H1 (cell line): ENCODE data around the gene FNIP2. TPM values are rescaled to one million over a fixed set of nuclear protein-coding genes. Genes with fewer than 3 reads are reported as not detected.

ENCODE experiments used
- CTCF ChIA-PET: fragments of 300-600 bp; sonication (Branson Sonifier 250); formaldehyde crosslinking; loops from one replicate; lab custom pipeline; 2021; ENCODE audit not compliant: partially characterized antibody; lab: Charles Lee
- POLR2A ChIA-PET: fragments of 300-600 bp; sonication (Branson Sonifier 250); formaldehyde crosslinking; loops from one replicate; lab custom pipeline; 2021; ENCODE audit warnings: inconsistent platforms; ENCODE audit not compliant: partially characterized antibody; lab: Charles Lee
- DNase-seq, 2 experiments: peaks; one replicate each; pipeline versions ENCODE4 v3.0.0 to v3.0.0-alpha.2; 2010 to 2022; ENCODE audit warnings: low spot score in 2 of 2, low read depth in 1 of 2, mixed read lengths in 1 of 2
- FAIRE-seq: peaks from 2 replicates; lab custom pipeline; 2011; peaks lifted over from hg19 to GRCh38; lab: Jason Lieb, UNC
- H2AFZ ChIP-seq: 2 replicates; pipeline ENCODE4 v1.8.1; 2012; ENCODE audit warnings: low read length, inconsistent platforms
- H2AK5ac ChIP-seq: 2 replicates; pipeline ENCODE4 v1.6.1; 2013; ENCODE audit warnings: low read depth, low read length
- H2BK120ac ChIP-seq: replicated peaks from 2 replicates; pipeline ENCODE3; 2013; ENCODE audit warnings: low read depth, low read length, inconsistent platforms
- H2BK12ac ChIP-seq: 2 replicates; pipeline ENCODE4 v1.6.1; 2013; ENCODE audit warnings: low read depth, low read length
- H2BK15ac ChIP-seq: 2 replicates; pipeline ENCODE4 v1.6.1; 2013; ENCODE audit warnings: low read length
- H2BK20ac ChIP-seq: 2 replicates; pipeline ENCODE4 v1.6.1; 2013; ENCODE audit warnings: low read length
- H2BK5ac ChIP-seq: 2 replicates; pipeline ENCODE4 v1.6.1; 2013; ENCODE audit warnings: low read depth, low read length
- H3K14ac ChIP-seq: 2 replicates; pipeline ENCODE4 v1.6.1; 2013; ENCODE audit warnings: inconsistent platforms; ENCODE audit not compliant: insufficient read length
- H3K18ac ChIP-seq: 2 replicates; pipeline ENCODE4 v1.6.1; 2013; ENCODE audit warnings: low read length; ENCODE audit errors: extremely low read depth
- H3K23ac ChIP-seq: 2 replicates; pipeline ENCODE4 v1.6.1; 2013; ENCODE audit warnings: inconsistent platforms; ENCODE audit not compliant: insufficient read length
- H3K23me2 ChIP-seq: 2 replicates; pipeline ENCODE4 v1.6.1; 2013; ENCODE audit warnings: low read depth, low read length
- H3K27ac ChIP-seq: 2 replicates; pipeline ENCODE4 v1.6.1; 2011; ENCODE audit warnings: low read depth, low read length, inconsistent platforms
- H3K27me3 ChIP-seq, 4 experiments: replicated peaks in 1 of 4; 1 replicate in 1 of 4; 2 replicates in 3 of 4; pipeline versions ENCODE4 v1.6.1 to v1.8.1; 2011 to 2013; ENCODE audit warnings: low read length in 3 of 4, mild to moderate bottlenecking in 3 of 4, inconsistent platforms in 2 of 4, mixed read lengths in 2 of 4, moderate library complexity in 1 of 4; ENCODE audit not compliant: control insufficient read depth in 3 of 4, insufficient read depth in 3 of 4; ENCODE audit errors: extremely low read depth in 1 of 4
- H3K36me3 ChIP-seq, 4 experiments: 2 replicates each; pipeline versions ENCODE4 v1.6.1 to v1.8.1; 2011 to 2013; ENCODE audit warnings: mild to moderate bottlenecking in 4 of 4, low read length in 3 of 4, moderate library complexity in 2 of 4, control low read depth in 1 of 4, inconsistent platforms in 1 of 4; ENCODE audit not compliant: insufficient read depth in 4 of 4, control insufficient read depth in 2 of 4
- H3K4ac ChIP-seq: replicated peaks from 2 replicates; pipeline ENCODE3; 2013; ENCODE audit warnings: low read length, low read depth, mixed read lengths, inconsistent platforms; ENCODE audit not compliant: insufficient read length
- H3K4me1 ChIP-seq, 4 experiments: replicated peaks in 1 of 4; 1 replicate in 1 of 4; 2 replicates in 3 of 4; pipeline versions ENCODE4 v1.6.1 to v1.8.1; 2011 to 2013; ENCODE audit warnings: low read length in 3 of 4, inconsistent platforms in 2 of 4, mixed read lengths in 1 of 4; ENCODE audit not compliant: insufficient read depth in 4 of 4, control insufficient read depth in 3 of 4
- H3K4me2 ChIP-seq, 2 experiments: 2 replicates each; pipeline versions ENCODE4 v1.6.1 to v1.8.1; 2011 to 2013; ENCODE audit warnings: low read depth in 2 of 2, low read length in 2 of 2, control low read depth in 1 of 2, inconsistent platforms in 1 of 2, mild to moderate bottlenecking in 1 of 2; ENCODE audit not compliant: insufficient read depth in 1 of 2
- H3K4me3 ChIP-seq, 4 experiments: fragments of 200-600, 300-600 bp in 1 of 4; sonication (generic), shearing (Covaris generic), sonication (Bioruptor Twin) in 1 of 4; 2 replicates each; pipeline versions ENCODE4 v1.5.1 to v1.8.1; 2011 to 2016; ENCODE audit warnings: low read length in 4 of 4, low read depth in 3 of 4, control low read depth in 2 of 4, inconsistent platforms in 2 of 4, mild to moderate bottlenecking in 2 of 4, mixed read lengths in 1 of 4, moderate library complexity in 1 of 4; ENCODE audit not compliant: insufficient read depth in 2 of 4; ENCODE audit errors: extremely low read depth in 1 of 4
- H3K56ac ChIP-seq: replicated peaks from 2 replicates; pipeline ENCODE3; 2013; ENCODE audit warnings: low read depth, mild to moderate bottlenecking, mixed read lengths, low read length, inconsistent platforms; ENCODE audit not compliant: insufficient read length
- H3K79me1 ChIP-seq: 2 replicates; pipeline ENCODE4 v1.6.1; 2013; ENCODE audit warnings: low read depth, low read length, control low read depth
- H3K79me2 ChIP-seq, 2 experiments: 2 replicates each; pipeline versions ENCODE4 v1.6.1 to v1.8.1; 2012 to 2013; ENCODE audit warnings: low read length in 2 of 2, mild to moderate bottlenecking in 2 of 2, inconsistent platforms in 1 of 2; ENCODE audit not compliant: insufficient read depth in 2 of 2, control insufficient read depth in 1 of 2
- H3K9ac ChIP-seq, 4 experiments: replicated peaks in 1 of 4; 1 replicate in 1 of 4; 2 replicates in 3 of 4; pipeline versions ENCODE4 v1.6.1 to v1.8.1; 2011 to 2013; ENCODE audit warnings: low read depth in 3 of 4, low read length in 3 of 4, control low read depth in 2 of 4, mild to moderate bottlenecking in 2 of 4, moderate library complexity in 2 of 4, inconsistent platforms in 1 of 4; ENCODE audit errors: extremely low read depth in 1 of 4
- H3K9me3 ChIP-seq, 2 experiments: 2 replicates each; pipeline versions ENCODE4 v1.6.1 to v1.8.1; 2012 to 2013; ENCODE audit warnings: mild to moderate bottlenecking in 2 of 2, moderate library complexity in 2 of 2, control low read depth in 1 of 2, inconsistent platforms in 1 of 2, low read depth in 1 of 2, low read length in 1 of 2, mixed read lengths in 1 of 2; ENCODE audit not compliant: insufficient read depth in 2 of 2
- H4K20me1 ChIP-seq, 2 experiments: replicated peaks in 1 of 2; 2 replicates each; pipeline versions ENCODE3 to v1.8.1; 2011 to 2013; ENCODE audit warnings: inconsistent platforms in 2 of 2, low read length in 2 of 2, mild to moderate bottlenecking in 1 of 2; ENCODE audit not compliant: insufficient read depth in 2 of 2, control insufficient read depth in 1 of 2
- H4K5ac ChIP-seq: 2 replicates; pipeline ENCODE4 v1.6.1; 2013; ENCODE audit warnings: low read length, low read depth, mixed read lengths, inconsistent platforms; ENCODE audit not compliant: insufficient read length
- H4K8ac ChIP-seq: 2 replicates; pipeline ENCODE4 v1.8.0; 2013; ENCODE audit warnings: mild to moderate bottlenecking, moderate library complexity, low read length, inconsistent platforms; ENCODE audit not compliant: insufficient read depth; ENCODE audit errors: extremely low read depth
- H4K91ac ChIP-seq: replicated peaks from 2 replicates; pipeline ENCODE3; 2013; ENCODE audit warnings: low read length, mixed read lengths, inconsistent platforms; ENCODE audit not compliant: insufficient read length
- CHD2 ChIP-seq: IDR thresholded peaks from 2 replicates; pipeline ENCODE4 v1.6.1; 2012; ENCODE audit warnings: low read length, improper control_type of control experiment
- HDAC2 ChIP-seq, 2 experiments: fragments of 300-600 bp in 1 of 2; sonication (generic) in 1 of 2; IDR thresholded peaks; 2 replicates each; pipeline ENCODE4 v1.6.1; 2011 to 2012; ENCODE audit warnings: low read depth in 2 of 2, low read length in 2 of 2, mild to moderate bottlenecking in 2 of 2, moderate library complexity in 2 of 2, borderline replicate concordance in 1 of 2, inconsistent platforms in 1 of 2
- KDM1A ChIP-seq: fragments of 200-600, 300-600 bp; sonication (generic); IDR thresholded peaks from 2 replicates; pipeline ENCODE4 v1.7.1; 2016; ENCODE audit warnings: mild to moderate bottlenecking, low read length, borderline replicate concordance
- NANOG ChIP-seq: IDR thresholded peaks from 2 replicates; pipeline ENCODE4 v1.6.1; 2011; ENCODE audit warnings: low read length, low read depth, mild to moderate bottlenecking, inconsistent platforms; ENCODE audit not compliant: insufficient read depth, poor library complexity, severe bottlenecking
- NRF1 ChIP-seq: IDR thresholded peaks from 2 replicates; pipeline ENCODE4 v1.6.1; 2011; ENCODE audit warnings: mild to moderate bottlenecking, low read depth, low read length, improper control_type of control experiment
- POLR2A ChIP-seq, 2 experiments: IDR thresholded peaks; 1 replicate in 1 of 2; 2 replicates in 1 of 2; pipeline ENCODE4 v1.6.1; 2011; ENCODE audit warnings: low read depth in 2 of 2, low read length in 2 of 2, mild to moderate bottlenecking in 2 of 2; ENCODE audit errors: control extremely low read depth in 1 of 2
- SIRT6 ChIP-seq: IDR thresholded peaks from one replicate; pipeline ENCODE4 v1.7.1; 2012; ENCODE audit warnings: low read length, inconsistent platforms
- SRF ChIP-seq: IDR thresholded peaks from 2 replicates; pipeline ENCODE4 v1.6.1; 2011; ENCODE audit warnings: mild to moderate bottlenecking, low read depth, low read length, moderate library complexity
- WGBS, 2 experiments: shearing (Covaris generic) in 1 of 2; methylation state at CpG; one replicate each; pipeline versions ENCODE4 v1.1.6 to v1.1.7; 2013 to 2015; ENCODE audit warnings: low lambda C conversion rate in 2 of 2, mixed read lengths in 2 of 2, inconsistent platforms in 1 of 2, low coverage in 1 of 2, missing lambda C conversion rate in 1 of 2; ENCODE audit not compliant: insufficient replicate concordance in 2 of 2, insufficient coverage in 1 of 2, insufficient read length in 1 of 2; ENCODE audit errors: extremely low coverage in 1 of 2, missing lambda C conversion rate in 1 of 2; 5-methylcytosine and 5-hydroxymethylcytosine counted together
- polyA plus RNA-seq, 7 experiments: library from polyadenylated mRNA; depleted of rRNA in 3 of 7; stranded (reverse) in 5 of 7; unstranded in 2 of 7; fragments of >200 nt in 5 of 7; fragments of 200-250 nt in 2 of 7; gene quantifications; 1 replicate in 5 of 7; 2 replicates in 1 of 7; 4 replicates in 1 of 7; pipeline versions ENCODE4 v1.2.1 to v1.2.3, GENCODE V29; 2011 to 2013; ENCODE audit warnings: missing spikeins in 2 of 7, mixed read lengths in 2 of 7
- total RNA-seq: library from RNA; stranded (reverse); fragmentation: NEBNext Ultra II Directional; extraction: Animal tissue kit (Norgen Biotek cat#: 25700); gene quantifications from 2 replicates; pipeline ENCODE4 v1.2.1, GENCODE V29; 2021
- TF ChIP-seq, protein P1 (sequence below): IDR thresholded peaks from 2 replicates; pipeline ENCODE4 v1.6.1; 2011; ENCODE audit warnings: low read length, improper control_type of control experiment

FNIP2 gene
- total and polyA plus RNA-seq, 2 of the 8 experiments (the other 6 are each of a cell fraction or from before 2014, with no cell fraction given), result 4.0 to 13.0 TPM

DNA sequence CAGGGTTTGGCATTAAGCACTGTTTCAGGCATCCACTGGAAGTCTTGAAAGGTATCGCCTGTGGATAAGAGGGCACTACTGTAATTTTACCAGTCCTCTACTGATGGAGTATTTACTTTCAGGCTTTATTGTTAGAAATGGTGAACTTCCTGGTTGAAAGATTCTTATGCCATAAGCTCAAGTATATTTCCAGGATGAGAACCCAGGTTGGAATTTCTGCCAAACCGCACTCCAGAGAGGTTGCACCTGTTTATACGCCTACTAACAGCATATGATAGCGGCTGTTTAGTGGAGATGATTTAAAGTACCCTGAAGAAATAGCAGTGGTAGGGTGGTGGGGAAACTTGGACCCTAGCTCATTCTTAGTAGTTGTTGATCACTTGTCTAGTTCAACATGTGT is 9.9 kb downstream of the FNIP2 start:
- Histone ChIP-seq H3K18ac (no peak overlapping the region), H3K27ac (no peak overlapping the region), H2AFZ (no peak overlapping the region), H2BK20ac (no peak overlapping the region), H2BK15ac (no peak overlapping the region), H2AK5ac (no peak overlapping the region), H3K36me3 (no peaks in the 10 kb centered on the region), H3K23ac (no peak overlapping the region), H3K79me2 (peaks cover 0 to 32% of the 10 kb centered on the region in 2 experiments; a peak in 3 of 4 replicates), H3K23me2 (no peaks in the 10 kb centered on the region), H3K4me1 (peaks cover 0 to 2% (median under 1%) of the 10 kb centered on the region in 4 experiments; a peak in 3 of 7 replicates), H3K4ac (no peak overlapping the region), H3K9me3 (no peaks in the 10 kb centered on the region), H3K9ac (no peak overlapping the region), H4K8ac (no peak overlapping the region), H3K14ac (no peak overlapping the region), H2BK5ac (no peak overlapping the region), H3K27me3 (no peaks in the 10 kb centered on the region), H3K4me2 (no peak overlapping the region), H4K5ac (no peak overlapping the region), H3K79me1 (no peaks in the 10 kb centered on the region), H3K4me3 (no peak overlapping the region), H3K56ac (no peak overlapping the region), H4K20me1 (peaks cover 0 to 2% of the 10 kb centered on the region in 2 experiments), H2BK12ac (no peak overlapping the region), H4K91ac (no peak overlapping the region), H2BK120ac (no peak overlapping the region)
- no peak for DNase-seq
- POLR2A ChIA-PET, result no interaction called here
- WGBS, 2 experiments, result 95% methylated on average over 4 of the region's 4 CpGs; no CpG with 5 or more reads in 1 of the 2 experiments
- no peak for FAIRE-seq
- CTCF ChIA-PET, result interaction anchor here (1.6 kb wide), 1 partner anchor 9 kb away, joined by 5 read pairs; the partner anchor contains the start of gene FNIP2
- no peak for TF ChIP-seq NANOG
- TF ChIP-seq SRF, result no peak
- TF ChIP-seq KDM1A, result no peak
- no peak for TF ChIP-seq POLR2A (IDR thresholded peaks at IDR 0.05; ENCODE audit: control extremely low read depth in 1 of 2, low read depth in 2 of 2, low read length in 2 of 2)
- no peak for TF ChIP-seq SIRT6
- no peak for TF ChIP-seq NRF1
- no peak for TF ChIP-seq HDAC2 (IDR thresholded peaks at IDR 0.05; ENCODE audit: borderline replicate concordance in 1 of 2, low read depth in 2 of 2, low read length in 2 of 2)
- TF ChIP-seq CHD2, result no peak
- TF ChIP-seq, protein P1, sequence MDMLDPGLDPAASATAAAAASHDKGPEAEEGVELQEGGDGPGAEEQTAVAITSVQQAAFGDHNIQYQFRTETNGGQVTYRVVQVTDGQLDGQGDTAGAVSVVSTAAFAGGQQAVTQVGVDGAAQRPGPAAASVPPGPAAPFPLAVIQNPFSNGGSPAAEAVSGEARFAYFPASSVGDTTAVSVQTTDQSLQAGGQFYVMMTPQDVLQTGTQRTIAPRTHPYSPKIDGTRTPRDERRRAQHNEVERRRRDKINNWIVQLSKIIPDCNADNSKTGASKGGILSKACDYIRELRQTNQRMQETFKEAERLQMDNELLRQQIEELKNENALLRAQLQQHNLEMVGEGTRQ, result no peak
